Measurements from ENCODE around the gene HIPK2. TPM values are rescaled to one million over a fixed set of nuclear protein-coding genes. Genes with fewer than 3 reads are reported as not detected.
A peak's percentile ranks its signal among the peaks of the same experiment; 100 is the strongest.

Gene HIPK2
- total and polyA plus RNA-seq, 12 donors, result 19.7 to 203 (median 127) TPM

DNA sequence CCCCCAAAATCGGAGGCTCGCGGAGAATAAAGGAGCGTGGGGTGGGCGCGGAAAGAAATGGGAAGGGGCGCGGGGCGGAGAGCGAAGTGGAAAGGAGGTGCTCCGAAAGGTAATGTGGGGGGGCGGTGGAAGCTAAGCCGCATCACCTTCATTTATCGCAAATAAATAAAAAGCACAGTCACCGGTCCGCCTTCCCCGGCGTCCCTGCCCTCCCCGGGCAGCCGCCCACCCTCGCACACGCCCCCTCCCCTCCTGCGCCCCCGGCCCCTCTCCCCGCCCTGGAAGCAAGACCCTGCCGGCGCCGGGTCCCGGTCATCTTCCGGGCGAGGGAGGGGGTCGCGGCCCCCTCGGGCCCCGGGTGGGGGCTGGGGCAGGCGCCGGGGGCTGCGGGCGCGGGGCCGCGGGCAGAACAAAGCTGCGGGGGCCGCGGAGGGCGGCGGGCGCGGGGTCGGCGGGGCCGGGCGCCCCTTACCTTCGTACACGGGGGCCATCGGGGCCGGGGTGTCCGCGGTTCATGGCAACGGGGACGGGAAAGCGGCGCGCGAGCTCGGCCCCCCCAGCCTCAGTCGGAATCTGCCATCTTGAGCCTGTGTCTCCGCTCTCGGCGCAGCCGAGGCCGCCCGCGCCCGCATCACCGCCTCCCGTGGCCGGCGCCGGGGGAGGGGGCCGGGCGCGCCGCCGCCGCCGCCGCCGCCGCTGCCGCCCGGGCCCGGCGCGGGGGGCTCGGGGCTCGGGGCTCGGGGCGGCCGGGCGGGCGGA is 486 bp downstream of the HIPK2 start:
- peak in 1 of 2 donors; percentile 51 for DNase-seq
- peak in 2 of 8 donors; percentile 2 to 5 for ATAC-seq
- Histone ChIP-seq H3K27me3 (no peaks in the 10 kb centered on the region), H3K9me3 (no peaks in the 10 kb centered on the region), H3K36me3 (peaks cover 0 to 16% (median 0%) of the 10 kb centered on the region in 9 donors), H3K27ac (peak overlapping the region; percentile 88 to 97 (median 94)), H3K4me3 (peak overlapping the region; percentile 63 to 91 (median 80)), H3K4me1 (peaks cover 0 to 50% (median 35%) of the 10 kb centered on the region in 9 donors)
- 0 to 1% methylated on average over 39 to 98 of the region's 102 CpGs for WGBS, 2 donors
- TF ChIP-seq, protein P1, sequence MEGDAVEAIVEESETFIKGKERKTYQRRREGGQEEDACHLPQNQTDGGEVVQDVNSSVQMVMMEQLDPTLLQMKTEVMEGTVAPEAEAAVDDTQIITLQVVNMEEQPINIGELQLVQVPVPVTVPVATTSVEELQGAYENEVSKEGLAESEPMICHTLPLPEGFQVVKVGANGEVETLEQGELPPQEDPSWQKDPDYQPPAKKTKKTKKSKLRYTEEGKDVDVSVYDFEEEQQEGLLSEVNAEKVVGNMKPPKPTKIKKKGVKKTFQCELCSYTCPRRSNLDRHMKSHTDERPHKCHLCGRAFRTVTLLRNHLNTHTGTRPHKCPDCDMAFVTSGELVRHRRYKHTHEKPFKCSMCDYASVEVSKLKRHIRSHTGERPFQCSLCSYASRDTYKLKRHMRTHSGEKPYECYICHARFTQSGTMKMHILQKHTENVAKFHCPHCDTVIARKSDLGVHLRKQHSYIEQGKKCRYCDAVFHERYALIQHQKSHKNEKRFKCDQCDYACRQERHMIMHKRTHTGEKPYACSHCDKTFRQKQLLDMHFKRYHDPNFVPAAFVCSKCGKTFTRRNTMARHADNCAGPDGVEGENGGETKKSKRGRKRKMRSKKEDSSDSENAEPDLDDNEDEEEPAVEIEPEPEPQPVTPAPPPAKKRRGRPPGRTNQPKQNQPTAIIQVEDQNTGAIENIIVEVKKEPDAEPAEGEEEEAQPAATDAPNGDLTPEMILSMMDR (IDR thresholded peaks at IDR 0.05), result no peak
- intact Hi-C loops (cut with DNase I), result loop anchor here in 9 of 10 donors (1.0 to 10.0 kb wide), 11 partner anchors 35 to 225 kb away; no protein-coding TSS in a partner anchor

DNA sequence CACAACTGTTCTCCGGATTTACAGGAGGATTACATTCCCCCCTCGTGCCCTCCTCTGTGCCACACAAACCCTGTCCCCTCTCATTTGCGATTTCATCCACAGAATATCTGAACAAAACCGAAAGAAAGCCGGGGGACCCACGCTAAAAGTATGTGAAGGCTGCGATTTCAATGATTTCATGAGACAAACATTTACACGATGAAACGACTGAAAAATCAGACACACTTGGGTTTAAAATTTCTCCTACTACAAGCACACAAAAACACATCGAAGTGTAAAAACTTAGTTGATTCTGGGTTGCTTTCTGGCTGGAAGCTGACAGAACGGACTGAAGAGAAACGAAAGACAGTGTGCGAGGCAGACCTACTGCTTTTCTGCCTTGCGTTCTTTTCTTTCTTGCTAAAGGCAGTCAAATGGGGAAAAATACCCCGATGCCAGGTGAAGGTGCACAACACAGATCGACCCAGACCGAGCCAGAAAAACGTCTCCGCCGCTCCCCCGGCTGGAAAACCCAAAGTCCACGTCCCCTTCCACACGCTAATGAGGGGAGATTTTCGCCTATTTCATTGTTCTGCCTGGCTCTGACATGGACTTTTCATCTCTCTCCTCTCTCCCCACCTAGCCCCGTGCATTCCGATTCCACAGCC is 1.2 kb downstream of the HIPK2 start:
- intact Hi-C loops (cut with DNase I), result loop anchor here in 9 of 10 donors (1.0 to 10.0 kb wide), 11 partner anchors 34 to 226 kb away; no protein-coding TSS in a partner anchor

DNA sequence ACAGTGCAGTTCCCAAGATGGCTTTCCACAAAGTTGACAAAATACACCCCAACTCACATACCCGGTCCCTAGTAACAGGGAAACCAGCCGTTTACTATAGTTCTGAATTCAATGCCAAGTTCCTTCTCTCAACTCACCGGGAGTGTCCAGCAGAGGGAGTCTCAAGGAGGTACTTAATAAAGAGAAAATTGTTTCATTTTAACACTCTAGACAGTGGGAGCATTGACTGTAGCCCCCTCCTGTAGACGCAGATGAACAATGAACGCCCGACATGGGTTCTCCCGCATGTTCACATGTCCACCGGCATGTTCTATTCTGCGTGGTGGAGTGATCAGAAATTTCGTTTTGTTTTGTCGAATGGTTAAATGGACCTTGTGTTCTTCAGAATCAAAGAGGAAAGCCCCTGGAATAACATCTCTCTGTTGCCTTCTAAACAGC is 1.9 kb downstream of the HIPK2 start:
- Histone ChIP-seq H3K4me3 (peak overlapping the region; percentile 63 to 91 (median 77)), H3K4me1 (peaks cover 0 to 62% (median 46%) of the 10 kb centered on the region in 9 donors), H3K9me3 (no peaks in the 10 kb centered on the region), H3K27me3 (no peaks in the 10 kb centered on the region), H3K36me3 (peaks cover 0 to 20% (median 0%) of the 10 kb centered on the region in 9 donors), H3K27ac (peak overlapping the region; percentile 88 to 97 (median 94))
- 1 to 2% methylated on average over 11 of the region's 11 CpGs for WGBS, 2 donors
- intact Hi-C loops (cut with DNase I), result loop anchor here in 9 of 10 donors (2.0 to 10.0 kb wide), 10 partner anchors 34 to 226 kb away; no protein-coding TSS in a partner anchor
- ATAC-seq (peak; percentile 44 to 87 (median 70)), DNase-seq (peak in 1 of 2 donors; percentile 78)
- TF ChIP-seq, protein P1 (IDR thresholded peaks at IDR 0.05), result peak; percentile 60 to 81 (median 70)

More for the DNA sequence above, 1.2 kb downstream of the HIPK2 start:
- WGBS, 2 donors, result 0% methylated on average over 26 of the region's 26 CpGs
- TF ChIP-seq, protein P1 (IDR thresholded peaks at IDR 0.05), result no peak
- peak overlapping the region; percentile 88 to 97 (median 94) for H3K27ac ChIP-seq
- H3K4me1 ChIP-seq, result peaks cover 0 to 56% (median 40%) of the 10 kb centered on the region in 9 donors
- ATAC-seq (peak in 4 of 8 donors; percentile 17 to 47 (median 38)), DNase-seq (no peak)
- H3K36me3 ChIP-seq, result peaks cover 0 to 16% (median 0%) of the 10 kb centered on the region in 9 donors
- peak overlapping the region; percentile 63 to 91 (median 77) for H3K4me3 ChIP-seq
- H3K9me3 ChIP-seq, result no peaks in the 10 kb centered on the region
- no peaks in the 10 kb centered on the region for H3K27me3 ChIP-seq

DNA sequence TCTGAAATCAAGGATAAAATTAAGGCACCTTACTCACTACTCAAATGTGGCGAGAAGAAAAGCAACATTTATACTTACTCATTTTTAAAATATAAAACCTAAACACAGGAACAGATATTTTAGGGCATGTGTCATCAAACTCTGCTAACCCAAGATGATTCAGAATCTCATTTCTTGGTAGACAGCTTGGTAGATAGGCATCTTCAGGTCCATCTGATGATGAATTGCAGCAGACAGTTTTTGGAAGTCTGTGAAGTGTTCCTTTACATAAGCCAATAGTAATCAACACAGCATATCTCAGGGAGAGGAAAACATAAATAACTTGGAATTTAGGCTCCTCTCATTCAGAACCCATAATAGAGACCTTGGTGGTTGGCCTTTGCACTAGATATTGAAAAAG is 3.4 kb downstream of the HIPK2 start:
- intact Hi-C loops (cut with DNase I), result loop anchor here in 4 of 10 donors (2.0 to 10.0 kb wide), 4 partner anchors 50 to 220 kb away; no protein-coding TSS in a partner anchor
- ATAC-seq (no peak), DNase-seq (no peak)
- Histone ChIP-seq H3K27me3 (no peaks in the 10 kb centered on the region), H3K4me3 (peak overlapping the region in 1 of 10 donors; percentile 74), H3K4me1 (peaks cover 0 to 75% (median 61%) of the 10 kb centered on the region in 9 donors), H3K36me3 (peaks cover 0 to 32% (median 0%) of the 10 kb centered on the region in 9 donors), H3K9me3 (no peaks in the 10 kb centered on the region), H3K27ac (peak overlapping the region in 5 of 10 donors; percentile 91 to 97 (median 96))
- TF ChIP-seq, protein P1 (IDR thresholded peaks at IDR 0.05), result no peak
- 86 to 94% methylated on average over 1 of the region's 1 CpG for WGBS, 2 donors
